ENCODE results near the gene CP. TPM values are rescaled to one million over a fixed set of nuclear protein-coding genes. Genes with fewer than 3 reads are reported as not detected.

Gene CP
- total and polyA plus RNA-seq, 2 of the 13 experiments (the other 11 are each of a cell fraction or from before 2014, with no cell fraction given), result 42.6 to 789 TPM

- DNase-seq (ENCODE audit: low spot score) (no peak), ATAC-seq (no peak), FAIRE-seq (no peak)
- no peak overlapping the region for H3K4me2 ChIP-seq (ENCODE audit: low read depth, low read length)
- H3K27ac ChIP-seq (ENCODE audit: extremely low read length, insufficient read depth, low read length), result no peak overlapping the region
- intact Hi-C loops (cut with micrococcal nuclease; ENCODE audit: unreplicated experiment) (no loop called here), in situ Hi-C loops (cut with HindIII; ENCODE audit: extremely low pct_ligation_motif_present, low pct_unique_long_range_greater_than_20kb) (no loop called here)
- TF ChIP-seq TP53 (CRISPR knock-in tag; conservative IDR thresholded peaks at IDR 0.05), result no peak
- no peaks in the 10 kb centered on the region for H3K4me1 ChIP-seq (ENCODE audit: insufficient read depth, low read length)
- H4K20me1 ChIP-seq (ENCODE audit: insufficient read depth, low read length), result no peaks in the 10 kb centered on the region; the same call in 1 of the 2 replicates
- no peak overlapping the region for H2AFZ ChIP-seq (ENCODE audit: low read length)
- ChIA-PET CTCF (ENCODE audit: low intra/inter-chr PET ratio, low total read pairs) (no interaction called here), POLR2A (interaction anchor here (1.3 kb wide), 1 partner anchor 31 kb away, joined by 3 read pairs; the partner anchor contains the start of gene HPS3)
- peaks cover 9 to 42% of the 10 kb centered on the region in 2 experiments for H3K36me3 ChIP-seq (replicated peaks in 1 of 2; ENCODE audit: control insufficient read depth in 1 of 2, insufficient read depth in 2 of 2, low read length in 2 of 2)
- no peaks in the 10 kb centered on the region for H3K9me3 ChIP-seq (ENCODE audit: low read length)
- no TSS peak for BruUV-seq (replicated peaks)
- 98% methylated on average over 4 of the region's 4 CpGs for WGBS (ENCODE audit: low lambda C conversion rate)
- H3K27me3 ChIP-seq (ENCODE audit: control insufficient read depth in 1 of 2, insufficient read depth in 2 of 2, low read length in 2 of 2), result no peaks in the 10 kb centered on the region
- H3K79me2 ChIP-seq (ENCODE audit: insufficient read depth, low read length), result no peaks in the 10 kb centered on the region
- H3K9ac ChIP-seq (ENCODE audit: insufficient read depth, low read depth, low read length), result no peak overlapping the region
- no peak overlapping the region for H3K4me3 ChIP-seq (replicated peaks in 1 of 3; ENCODE audit: insufficient read depth in 1 of 3, low read depth in 2 of 3, low read length in 3 of 3)
Observed at GRCh38 chr3:149160754-149161300, 60.8 kb downstream of the CP start.

DNA sequence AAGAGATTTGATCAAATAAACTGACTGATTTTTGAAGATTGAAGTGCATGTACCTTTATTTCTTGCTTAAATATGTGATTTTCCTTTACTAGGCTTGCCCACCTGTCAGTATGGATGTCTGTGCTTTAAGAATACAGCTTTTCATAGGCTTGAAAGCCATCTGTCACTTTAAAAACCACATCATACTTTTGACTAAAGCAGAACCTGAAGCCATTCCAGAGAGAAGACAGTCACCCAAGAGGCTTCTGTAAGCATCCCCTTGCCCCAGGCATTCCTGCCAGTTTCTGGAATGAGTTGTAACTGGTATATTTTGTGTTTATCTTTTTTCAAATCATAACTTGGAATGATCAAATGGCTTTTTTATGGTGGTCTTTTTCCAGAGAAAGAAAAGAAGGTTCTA is 68.2 kb downstream of the CP start:
- no peak overlapping the region for H3K4me3 ChIP-seq (replicated peaks in 1 of 3; ENCODE audit: insufficient read depth in 1 of 3, low read depth in 2 of 3, low read length in 3 of 3)
- no peak overlapping the region for H3K27ac ChIP-seq (ENCODE audit: extremely low read length, insufficient read depth, low read length)
- intact Hi-C loops (cut with micrococcal nuclease; ENCODE audit: unreplicated experiment), result no loop called here
- no peaks in the 10 kb centered on the region for H3K79me2 ChIP-seq (ENCODE audit: insufficient read depth, low read length)
- POLR2A ChIA-PET, result no interaction called here
- no peaks in the 10 kb centered on the region for H3K27me3 ChIP-seq (ENCODE audit: control insufficient read depth in 1 of 2, insufficient read depth in 2 of 2, low read length in 2 of 2)
- no TSS peak for BruUV-seq (replicated peaks)
- H4K20me1 ChIP-seq (ENCODE audit: insufficient read depth, low read length), result no peaks in the 10 kb centered on the region
- CTCF ChIA-PET (ENCODE audit: low intra/inter-chr PET ratio, low total read pairs), result no interaction called here
- TF ChIP-seq SNAPC4 (CRISPR knock-in tag; IDR thresholded peaks at IDR 0.05) (no peak), ZBTB4 (CRISPR knock-in tag; IDR thresholded peaks at IDR 0.05; ENCODE audit: borderline replicate concordance) (no peak)
- H3K4me1 ChIP-seq (ENCODE audit: insufficient read depth, low read length), result no peaks in the 10 kb centered on the region
- no peak overlapping the region for H2AFZ ChIP-seq (ENCODE audit: low read length)
- DNase-seq (ENCODE audit: low spot score) (no peak), FAIRE-seq (no peak), ATAC-seq (no peak)
- peaks cover 12 to 37% of the 10 kb centered on the region in 2 experiments for H3K36me3 ChIP-seq (replicated peaks in 1 of 2; ENCODE audit: control insufficient read depth in 1 of 2, insufficient read depth in 2 of 2, low read length in 2 of 2)
- H3K9me3 ChIP-seq (ENCODE audit: low read length), result no peaks in the 10 kb centered on the region
- no peak overlapping the region for H3K9ac ChIP-seq (ENCODE audit: insufficient read depth, low read depth, low read length)
- in situ Hi-C loops (cut with HindIII; ENCODE audit: extremely low pct_ligation_motif_present, low pct_unique_long_range_greater_than_20kb), result no loop called here
- H3K4me2 ChIP-seq (ENCODE audit: low read depth, low read length), result no peak overlapping the region

Data from HepG2 (cell line).